Measurements from ENCODE around the gene RNF220. TPM values are rescaled to one million over a fixed set of nuclear protein-coding genes. Genes with fewer than 3 reads are reported as not detected.
"Not testable (repeated sequence)": the region's sequence is repeated elsewhere in the genome, so short reads cannot be mapped to it uniquely, and the experiment has no call there.

RNF220 gene
- polyA plus RNA-seq, 1 donor (not counting 4 experiments of a cell fraction or from before 2014, with no cell fraction given) = 42.7 TPM

DNA sequence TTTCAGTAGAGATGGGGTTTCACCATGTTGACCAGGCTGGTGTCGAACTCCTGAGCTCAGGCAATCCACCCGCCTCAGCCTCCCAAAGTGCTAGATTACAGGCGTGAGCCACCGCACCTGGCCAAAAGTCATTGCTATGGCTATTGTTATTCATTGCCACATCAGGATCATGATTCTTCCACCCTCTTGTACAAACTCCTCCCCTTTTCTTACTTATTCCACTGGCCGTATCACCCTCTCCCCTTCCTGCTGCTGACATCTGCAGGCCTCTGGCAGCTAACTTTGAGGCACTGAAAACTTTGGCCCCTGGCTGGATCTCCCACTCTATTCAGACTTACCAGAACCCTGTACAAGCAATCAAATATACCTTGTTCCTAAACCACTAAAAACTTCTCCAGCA lies 258.4 kb downstream of the RNF220 start:
- Histone ChIP-seq H3K9ac (ENCODE audit: control insufficient read depth, extremely low read depth, insufficient read depth, low read length) (no peak overlapping the region), H3K4me2 (ENCODE audit: control insufficient read depth, extremely low read depth, insufficient read depth, low read depth, low read length) (no peak overlapping the region), H3K27me3 (ENCODE audit: control insufficient read depth, extremely low read depth, insufficient read depth, low read length) (no peaks in the 10 kb centered on the region), H3K79me2 (ENCODE audit: control insufficient read depth, insufficient read depth, low read length) (no peaks in the 10 kb centered on the region), H3K4me3 (ENCODE audit: control insufficient read depth in 2 of 3, extremely low read depth in 1 of 3, insufficient read depth in 2 of 3, low read depth in 1 of 3, low read length in 3 of 3) (no peak overlapping the region), H4K20me1 (ENCODE audit: control insufficient read depth, extremely low read depth, insufficient read depth, low read length) (no peaks in the 10 kb centered on the region), H3K36me3 (ENCODE audit: control insufficient read depth in 2 of 2, extremely low read depth in 1 of 2, insufficient read depth in 2 of 2, low read length in 2 of 2) (no peaks in the 10 kb centered on the region), H2AFZ (ENCODE audit: control insufficient read depth, low read length) (no peak overlapping the region), H3K9me3 (ENCODE audit: control insufficient read depth, low read depth, low read length) (no peaks in the 10 kb centered on the region), H3K27ac (ENCODE audit: control insufficient read depth, insufficient read depth, low read length) (no peak overlapping the region), H3K4me1 (ENCODE audit: control insufficient read depth, extremely low read depth, insufficient read depth, low read length) (no peaks in the 10 kb centered on the region), H3K9me1 (ENCODE audit: control insufficient read depth, extremely low read depth, insufficient read depth, low read length) (no peaks in the 10 kb centered on the region)
- DNase-seq (ENCODE audit: low read depth, low spot score) (no peak), FAIRE-seq (no peak)
- TF ChIP-seq EZH2 (IDR thresholded peaks at IDR 0.05; ENCODE audit: low read length) = no peak
- TF ChIP-seq, protein P1, sequence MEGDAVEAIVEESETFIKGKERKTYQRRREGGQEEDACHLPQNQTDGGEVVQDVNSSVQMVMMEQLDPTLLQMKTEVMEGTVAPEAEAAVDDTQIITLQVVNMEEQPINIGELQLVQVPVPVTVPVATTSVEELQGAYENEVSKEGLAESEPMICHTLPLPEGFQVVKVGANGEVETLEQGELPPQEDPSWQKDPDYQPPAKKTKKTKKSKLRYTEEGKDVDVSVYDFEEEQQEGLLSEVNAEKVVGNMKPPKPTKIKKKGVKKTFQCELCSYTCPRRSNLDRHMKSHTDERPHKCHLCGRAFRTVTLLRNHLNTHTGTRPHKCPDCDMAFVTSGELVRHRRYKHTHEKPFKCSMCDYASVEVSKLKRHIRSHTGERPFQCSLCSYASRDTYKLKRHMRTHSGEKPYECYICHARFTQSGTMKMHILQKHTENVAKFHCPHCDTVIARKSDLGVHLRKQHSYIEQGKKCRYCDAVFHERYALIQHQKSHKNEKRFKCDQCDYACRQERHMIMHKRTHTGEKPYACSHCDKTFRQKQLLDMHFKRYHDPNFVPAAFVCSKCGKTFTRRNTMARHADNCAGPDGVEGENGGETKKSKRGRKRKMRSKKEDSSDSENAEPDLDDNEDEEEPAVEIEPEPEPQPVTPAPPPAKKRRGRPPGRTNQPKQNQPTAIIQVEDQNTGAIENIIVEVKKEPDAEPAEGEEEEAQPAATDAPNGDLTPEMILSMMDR (optimal IDR thresholded peaks at IDR 0.05 in 1 of 3, IDR thresholded peaks at IDR 0.05 in 1 of 3, conservative IDR thresholded peaks at IDR 0.05 in 1 of 3; ENCODE audit: extremely low read depth in 1 of 3, insufficient read depth in 2 of 3, low read length in 3 of 3) = no peak
- dilution Hi-C loops (cut with MboI; ENCODE audit: extremely low pct_ligation_motif_present, low sequenced_read_pairs) = no loop called here

DNA sequence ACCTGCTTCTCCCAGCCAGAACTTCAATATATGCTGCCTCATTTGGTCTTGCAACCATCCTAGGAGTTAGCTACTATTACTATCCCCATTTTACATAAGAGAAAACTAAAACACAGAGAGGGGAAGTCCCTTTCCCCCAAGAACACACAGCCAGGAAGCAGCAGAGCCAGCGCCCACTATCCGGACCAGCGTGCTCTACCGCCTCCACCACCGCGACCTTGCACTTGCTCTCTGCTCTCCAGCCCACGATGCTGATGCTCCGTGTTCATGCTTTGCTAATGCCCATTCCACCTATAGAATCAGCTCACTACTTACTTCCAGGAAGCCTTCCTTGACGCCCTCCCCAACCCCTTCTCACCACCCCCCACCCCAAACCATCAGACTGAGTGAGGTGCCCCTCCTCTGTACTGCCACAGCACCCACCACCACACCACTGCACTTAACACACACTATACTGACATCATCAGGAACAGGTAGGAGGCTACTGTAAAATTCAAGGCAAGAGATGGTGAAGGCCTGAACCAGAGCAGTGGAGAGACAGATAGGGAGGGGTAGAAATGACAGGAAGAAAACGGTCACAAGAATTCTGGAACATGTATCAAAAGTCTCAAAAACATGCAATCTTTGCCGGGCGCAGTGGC lies 259.8 kb downstream of the RNF220 start:
- H3K9me1 ChIP-seq (ENCODE audit: control insufficient read depth, extremely low read depth, insufficient read depth, low read length) = no peaks in the 10 kb centered on the region
- no peaks in the 10 kb centered on the region for H3K4me1 ChIP-seq (ENCODE audit: control insufficient read depth, extremely low read depth, insufficient read depth, low read length)
- H3K9me3 ChIP-seq (ENCODE audit: control insufficient read depth, low read depth, low read length) = no peaks in the 10 kb centered on the region
- H3K4me2 ChIP-seq (ENCODE audit: control insufficient read depth, extremely low read depth, insufficient read depth, low read depth, low read length) = no peak overlapping the region
- H3K27me3 ChIP-seq (ENCODE audit: control insufficient read depth, extremely low read depth, insufficient read depth, low read length) = no peaks in the 10 kb centered on the region
- H3K9ac ChIP-seq (ENCODE audit: control insufficient read depth, extremely low read depth, insufficient read depth, low read length) = no peak overlapping the region
- DNase-seq (ENCODE audit: low read depth, low spot score) = no peak
- FAIRE-seq = no peak
- dilution Hi-C loops (cut with MboI; ENCODE audit: extremely low pct_ligation_motif_present, low sequenced_read_pairs) = no loop called here
- no peak overlapping the region for H3K27ac ChIP-seq (ENCODE audit: control insufficient read depth, insufficient read depth, low read length)
- H3K79me2 ChIP-seq (ENCODE audit: control insufficient read depth, insufficient read depth, low read length) = no peaks in the 10 kb centered on the region
- TF ChIP-seq EZH2 (IDR thresholded peaks at IDR 0.05; ENCODE audit: low read length) = no peak
- TF ChIP-seq, protein P1 (optimal IDR thresholded peaks at IDR 0.05 in 1 of 3, IDR thresholded peaks at IDR 0.05 in 1 of 3, conservative IDR thresholded peaks at IDR 0.05 in 1 of 3; ENCODE audit: extremely low read depth in 1 of 3, insufficient read depth in 2 of 3, low read length in 3 of 3) = no peak
- H4K20me1 ChIP-seq (ENCODE audit: control insufficient read depth, extremely low read depth, insufficient read depth, low read length) = no peaks in the 10 kb centered on the region
- no peak overlapping the region for H2AFZ ChIP-seq (ENCODE audit: control insufficient read depth, low read length)
- H3K4me3 ChIP-seq (ENCODE audit: control insufficient read depth in 2 of 3, extremely low read depth in 1 of 3, insufficient read depth in 2 of 3, low read depth in 1 of 3, low read length in 3 of 3) = no peak overlapping the region
- no peaks in the 10 kb centered on the region for H3K36me3 ChIP-seq (ENCODE audit: control insufficient read depth in 2 of 2, extremely low read depth in 1 of 2, insufficient read depth in 2 of 2, low read length in 2 of 2)

DNA sequence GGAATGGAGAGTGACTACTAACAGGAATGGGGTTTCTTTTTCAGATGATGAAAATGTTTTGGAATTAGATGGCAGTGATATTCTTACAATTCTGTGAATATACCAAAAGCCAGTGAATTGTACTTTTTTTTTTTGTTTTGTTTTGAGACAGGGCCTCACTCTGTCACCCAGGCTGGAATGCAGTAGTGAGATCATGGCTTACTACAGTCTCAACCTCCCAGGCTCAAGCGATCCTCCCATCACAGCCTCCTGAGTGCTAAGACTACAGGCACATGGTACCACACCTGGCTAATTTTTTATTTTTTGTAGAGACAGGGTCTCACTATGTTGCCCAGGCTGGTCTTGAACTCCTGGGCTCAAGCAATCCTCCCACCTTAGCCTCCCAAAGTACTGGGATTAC lies 261.7 kb downstream of the RNF220 start:
- H3K27ac ChIP-seq (ENCODE audit: control insufficient read depth, insufficient read depth, low read length); H3K79me2 ChIP-seq (ENCODE audit: control insufficient read depth, insufficient read depth, low read length); H3K4me2 ChIP-seq (ENCODE audit: control insufficient read depth, extremely low read depth, insufficient read depth, low read depth, low read length); H3K36me3 ChIP-seq (ENCODE audit: control insufficient read depth in 2 of 2, extremely low read depth in 1 of 2, insufficient read depth in 2 of 2, low read length in 2 of 2); FAIRE-seq; H3K27me3 ChIP-seq (ENCODE audit: control insufficient read depth, extremely low read depth, insufficient read depth, low read length); dilution Hi-C loops (cut with MboI; ENCODE audit: extremely low pct_ligation_motif_present, low sequenced_read_pairs); H3K9me1 ChIP-seq (ENCODE audit: control insufficient read depth, extremely low read depth, insufficient read depth, low read length); H3K9me3 ChIP-seq (ENCODE audit: control insufficient read depth, low read depth, low read length); H3K4me3 ChIP-seq (ENCODE audit: control insufficient read depth in 2 of 3, extremely low read depth in 1 of 3, insufficient read depth in 2 of 3, low read depth in 1 of 3, low read length in 3 of 3); H4K20me1 ChIP-seq (ENCODE audit: control insufficient read depth, extremely low read depth, insufficient read depth, low read length); DNase-seq (ENCODE audit: low read depth, low spot score); H3K9ac ChIP-seq (ENCODE audit: control insufficient read depth, extremely low read depth, insufficient read depth, low read length); H3K4me1 ChIP-seq (ENCODE audit: control insufficient read depth, extremely low read depth, insufficient read depth, low read length); H2AFZ ChIP-seq (ENCODE audit: control insufficient read depth, low read length): not testable (repeated sequence)
